Stimulated activated naive CD4-positive, alpha-beta T cell treated with Interleukin-2 at 50 U/mL for 16 hours (primary cell): ENCODE results near the gene SEMA6B.

Experiments
- DNase-seq: peaks from one replicate; lab custom pipeline; 2025; lab: John Stamatoyannopoulos, UW

Gene SEMA6B

GRCh38 chr19:4507804-4508203 lies 51.7 kb downstream of the SEMA6B start:
- DNase-seq = no peak

- DNase-seq = no peak
Observed at GRCh38 chr19:4507150-4507452, 52.4 kb downstream of the SEMA6B start.

GRCh38 chr19:4506449-4507149 lies 52.9 kb downstream of the SEMA6B start:
- no peak for DNase-seq

DNA sequence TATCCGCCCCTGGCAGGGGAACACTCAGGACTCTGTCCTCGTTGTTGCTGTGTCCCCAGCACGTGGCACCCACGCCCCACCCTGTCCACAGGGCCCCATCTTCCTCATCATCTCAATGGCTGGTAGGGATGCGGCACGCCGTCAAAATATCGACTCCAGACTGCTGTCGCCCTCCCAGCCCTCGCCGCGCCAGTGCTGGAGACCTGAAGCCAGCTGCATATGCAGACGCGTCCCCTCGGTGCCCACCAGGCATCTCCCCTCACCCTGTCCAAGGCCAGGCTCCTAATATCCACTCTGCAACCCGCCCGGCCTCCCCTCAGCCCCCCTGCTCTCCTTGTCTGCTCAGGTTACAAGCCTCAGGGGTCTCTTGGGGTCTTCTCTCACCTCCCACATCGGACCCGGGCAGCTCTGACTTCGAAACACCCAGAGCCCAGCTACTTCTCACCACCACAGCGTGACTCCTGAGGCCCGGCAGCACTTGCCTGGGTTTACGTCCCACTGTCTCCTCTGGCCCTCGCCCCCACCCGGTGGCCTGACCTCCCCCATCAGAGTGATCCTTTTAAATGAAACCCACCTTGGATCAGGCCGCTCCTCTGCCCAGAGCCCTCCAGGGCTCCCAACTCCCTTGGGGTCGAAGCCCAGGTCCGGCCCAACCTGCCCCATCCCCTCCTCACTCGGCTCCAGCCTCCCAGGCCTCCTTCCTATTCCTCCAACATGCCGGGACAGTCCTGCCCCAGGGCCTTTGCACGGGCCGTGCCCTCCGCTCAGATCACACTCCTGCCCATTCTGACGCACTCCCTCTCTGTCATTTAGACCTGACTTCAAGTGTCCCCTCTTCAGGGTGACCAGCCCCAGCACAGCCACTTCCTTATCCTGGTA lies 53.7 kb downstream of the SEMA6B start:
- no peak for DNase-seq

GRCh38 chr19:4504891-4505569 lies 54.5 kb downstream of the SEMA6B start:
- DNase-seq = no peak

DNA sequence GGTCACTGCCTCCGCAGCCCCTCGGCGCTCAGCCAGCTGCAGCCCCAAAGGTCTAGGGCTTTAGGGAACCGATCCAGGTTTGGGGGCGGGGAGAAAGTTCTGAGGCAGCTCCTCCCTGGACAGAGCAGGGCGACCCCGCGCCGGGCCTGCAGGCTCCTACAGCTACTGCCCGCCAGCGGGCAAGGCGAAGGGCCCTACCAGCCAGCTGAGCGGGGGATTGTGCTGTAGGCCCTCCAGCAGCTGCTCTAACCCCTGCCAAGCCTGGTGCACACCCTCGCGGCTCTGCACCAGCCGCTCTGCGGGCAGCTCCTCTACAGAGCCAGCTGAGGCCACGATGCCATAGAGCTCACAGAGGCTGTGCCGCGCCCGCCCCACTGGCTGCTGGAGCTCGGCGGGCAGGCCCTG lies 55.2 kb downstream of the SEMA6B start:
- no peak for DNase-seq

GRCh38 chr19:4503825-4504170 lies 55.7 kb downstream of the SEMA6B start:
- DNase-seq = no peak

- no peak for DNase-seq
Observed at GRCh38 chr19:4503132-4503824, 56.2 kb downstream of the SEMA6B start.

DNA sequence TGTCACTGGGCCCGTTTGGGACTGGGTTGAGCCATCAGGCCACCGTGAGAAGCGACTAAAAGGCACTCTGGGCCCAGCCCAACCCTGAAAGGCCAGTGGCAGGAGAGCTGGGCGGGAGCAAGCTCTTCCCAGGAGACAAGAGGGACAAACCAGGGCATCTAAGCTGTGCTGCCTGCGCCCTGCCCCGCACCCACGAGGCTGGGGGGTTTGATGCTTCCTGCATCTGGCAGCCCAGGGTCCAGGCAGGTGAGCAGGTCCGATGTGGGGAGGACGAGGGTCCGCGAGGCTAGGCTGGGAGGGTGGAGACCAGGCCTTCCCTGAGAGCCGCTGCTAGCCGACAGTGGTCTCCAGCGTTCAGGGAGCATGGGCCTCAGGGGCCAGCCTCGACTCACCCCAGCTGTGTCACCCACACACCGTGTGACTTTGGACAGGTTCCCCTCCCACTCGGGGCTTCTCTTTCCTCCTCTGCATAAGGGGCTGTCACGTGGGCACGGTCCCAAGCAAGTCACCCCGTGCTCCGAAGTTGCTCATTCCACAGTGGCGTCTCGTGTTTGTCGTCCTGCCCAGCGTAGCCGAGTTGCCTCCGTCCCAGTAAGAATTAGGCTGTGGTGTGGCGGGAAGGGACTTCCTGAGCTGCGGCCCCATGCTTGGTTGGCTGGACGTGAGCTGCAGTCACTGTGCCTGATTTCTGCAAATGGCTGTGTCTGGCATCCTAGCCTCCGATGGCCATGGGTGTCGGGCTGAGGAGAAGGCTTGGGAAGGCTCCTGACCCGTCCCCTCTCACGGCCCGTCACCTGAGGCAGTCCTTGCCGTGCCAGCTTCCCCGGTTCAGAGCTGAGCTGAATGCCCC lies 57.0 kb downstream of the SEMA6B start:
- DNase-seq = no peak

DNA sequence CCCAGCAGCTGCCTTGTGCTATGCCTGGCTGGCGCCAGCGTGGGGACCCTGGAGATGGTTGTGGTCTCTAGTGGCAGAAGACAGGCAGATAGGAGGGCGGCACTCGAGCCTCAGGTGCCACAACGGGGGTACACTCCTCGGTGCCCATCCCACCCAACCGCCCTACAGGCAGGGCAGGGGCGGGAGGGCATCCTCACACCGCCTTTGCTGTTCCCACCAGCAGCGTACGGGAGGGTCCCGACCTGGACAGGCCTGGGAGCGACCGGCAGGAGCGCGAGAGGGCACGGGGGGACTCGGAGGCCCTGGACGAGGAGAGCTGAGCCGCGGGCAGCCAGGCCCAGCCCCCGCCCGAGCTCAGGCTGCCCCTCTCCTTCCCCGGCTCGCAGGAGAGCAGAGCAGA lies 57.8 kb downstream of the SEMA6B start:
- no peak for DNase-seq

- DNase-seq = no peak
Observed at GRCh38 chr19:4500841-4501591, 58.5 kb downstream of the SEMA6B start.

DNA sequence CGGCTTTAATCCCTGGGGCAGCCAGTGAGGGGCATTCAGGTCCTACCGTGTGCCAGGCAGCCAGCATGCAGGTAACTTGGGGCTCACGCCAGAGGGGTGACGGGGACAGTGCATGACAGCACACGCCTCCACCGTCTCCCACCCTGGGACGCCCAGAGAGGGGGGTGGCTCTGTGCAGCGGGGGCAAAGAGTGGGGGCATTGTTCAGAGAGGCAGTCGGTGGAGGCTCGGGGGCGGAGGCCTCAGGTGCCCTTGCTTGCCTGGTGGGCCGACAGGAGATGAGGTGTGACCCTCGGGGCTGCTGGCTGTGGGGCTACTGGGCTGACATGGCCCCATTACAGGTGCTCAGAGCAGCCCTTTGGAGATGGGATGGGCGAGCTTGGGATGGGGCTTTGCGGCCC lies 59.6 kb downstream of the SEMA6B start:
- no peak for DNase-seq

DNA sequence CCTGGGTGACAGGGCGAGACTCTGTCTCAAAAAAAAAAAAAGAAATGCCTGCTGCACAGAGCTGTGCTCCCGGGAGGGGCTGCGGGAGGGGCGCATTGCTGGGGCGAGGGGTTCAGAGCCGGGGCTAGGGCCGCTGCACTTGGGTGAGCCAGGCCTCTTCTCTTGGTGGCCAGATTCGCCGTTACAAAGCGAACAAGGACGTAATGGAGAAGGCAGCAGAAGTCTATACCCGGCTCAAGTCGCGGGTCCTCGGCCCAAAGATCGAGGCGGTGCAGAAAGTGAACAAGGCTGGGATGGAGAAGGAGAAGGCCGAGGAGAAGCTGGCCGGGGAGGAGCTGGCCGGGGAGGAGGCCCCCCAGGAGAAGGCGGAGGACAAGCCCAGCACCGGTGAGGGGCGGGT lies 60.2 kb downstream of the SEMA6B start:
- DNase-seq = no peak

- no peak for DNase-seq
Observed at GRCh38 chr19:4498694-4499093, 60.8 kb downstream of the SEMA6B start.

GRCh38 chr19:4497770-4498389 lies 61.6 kb downstream of the SEMA6B start:
- no peak for DNase-seq

GRCh38 chr19:4496304-4496703 lies 63.2 kb downstream of the SEMA6B start:
- DNase-seq = no peak

GRCh38 chr19:4495471-4495870 lies 64.0 kb downstream of the SEMA6B start:
- no peak for DNase-seq

GRCh38 chr19:4494691-4495064 lies 64.8 kb downstream of the SEMA6B start:
- DNase-seq = no peak

DNA sequence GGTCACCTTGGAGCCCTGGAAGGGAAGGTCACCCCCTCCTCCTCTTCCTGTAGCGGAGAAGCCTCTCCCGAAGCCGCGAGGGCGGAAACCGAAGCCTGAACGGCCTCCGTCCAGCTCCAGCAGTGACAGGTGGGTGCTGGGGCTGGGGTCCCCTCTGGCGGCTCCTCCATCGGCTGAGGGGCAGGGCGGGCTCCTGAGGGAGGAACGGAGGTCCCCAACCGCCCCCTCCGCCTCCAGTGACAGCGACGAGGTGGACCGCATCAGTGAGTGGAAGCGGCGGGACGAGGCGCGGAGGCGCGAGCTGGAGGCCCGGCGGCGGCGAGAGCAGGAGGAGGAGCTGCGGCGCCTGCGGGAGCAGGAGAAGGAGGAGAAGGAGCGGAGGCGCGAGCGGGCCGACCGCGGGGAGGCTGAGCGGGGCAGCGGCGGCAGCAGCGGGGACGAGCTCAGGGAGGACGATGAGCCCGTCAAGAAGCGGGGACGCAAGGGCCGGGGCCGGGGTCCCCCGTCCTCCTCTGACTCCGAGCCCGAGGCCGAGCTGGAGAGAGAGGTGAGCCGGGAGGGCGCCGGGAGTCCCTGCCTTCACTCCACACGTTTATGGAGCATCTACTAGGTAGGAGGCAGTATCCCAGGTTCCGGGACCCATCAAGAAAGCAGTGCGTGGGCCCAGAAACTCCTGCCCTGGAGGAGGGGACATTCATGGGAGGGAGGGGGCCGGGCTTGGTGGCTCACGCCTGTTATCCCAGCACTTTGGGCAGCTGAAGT lies 65.4 kb downstream of the SEMA6B start:
- no peak for DNase-seq
